Kidney (tissue), 22 donors: ENCODE results near the gene CCZ1. TPM values are rescaled to one million over a fixed set of nuclear protein-coding genes. Genes with fewer than 3 reads are reported as not detected.
"Not testable (repeated sequence)": the region's sequence is repeated elsewhere in the genome, so short reads cannot be mapped to it uniquely, and the experiment has no call there.

Experiments
- DNase-seq, 5 donors: peaks; one replicate each; pipeline ENCODE4 v3.0.0-alpha.2; 2013 to 2020
- FAIRE-seq: peaks from 2 replicates; lab custom pipeline; 2012; peaks lifted over from hg19 to GRCh38; lab: Jason Lieb, UNC
- H3K27ac ChIP-seq, 2 donors: one replicate each; pipeline ENCODE4 v1.7.0; 2013; ENCODE audit warnings: low read depth in 2 of 2, low read length in 2 of 2, inconsistent platforms in 1 of 2
- H3K27me3 ChIP-seq: one replicate; pipeline ENCODE4 v1.7.1; 2013; ENCODE audit warnings: low read length, inconsistent platforms; ENCODE audit not compliant: control insufficient read depth, insufficient read depth
- H3K36me3 ChIP-seq, 3 donors: one replicate each; pipeline versions ENCODE4 v1.7.0 to v1.7.1; 2013; ENCODE audit warnings: low read length in 3 of 3, control low read depth in 1 of 3, inconsistent platforms in 1 of 3; ENCODE audit not compliant: insufficient read depth in 3 of 3, control insufficient read depth in 2 of 3
- H3K4me1 ChIP-seq, 3 donors: one replicate each; pipeline versions ENCODE4 v1.7.0 to v1.7.1; 2013; ENCODE audit warnings: low read length in 3 of 3, inconsistent platforms in 1 of 3, low read depth in 1 of 3; ENCODE audit not compliant: control insufficient read depth in 2 of 3, insufficient read depth in 2 of 3
- H3K4me3 ChIP-seq, 3 donors: one replicate each; pipeline versions ENCODE4 v1.7.0 to v1.8.1; 2013; ENCODE audit warnings: low read length in 3 of 3, control low read depth in 1 of 3, inconsistent platforms in 1 of 3
- H3K9ac ChIP-seq, 3 donors: one replicate each; pipeline versions ENCODE4 v1.7.0 to v1.7.1; 2013; ENCODE audit warnings: low read length in 3 of 3, control low read depth in 1 of 3, inconsistent platforms in 1 of 3
- H3K9me3 ChIP-seq, 3 donors: one replicate each; pipeline versions ENCODE4 v1.7.0 to v1.7.1; 2013; ENCODE audit warnings: low read length in 3 of 3, control low read depth in 1 of 3, inconsistent platforms in 1 of 3; ENCODE audit not compliant: control insufficient read depth in 2 of 3, insufficient read depth in 1 of 3
- CTCF ChIP-seq: IDR thresholded peaks from 3 replicates; pipeline ENCODE4 v1.5.1; 2012; ENCODE audit warnings: mild to moderate bottlenecking, moderate library complexity, borderline replicate concordance; ENCODE audit not compliant: insufficient read depth; ENCODE audit errors: extremely low read depth
- intact Hi-C: fragments of 100-400 bp; cut with DNase I; formaldehyde crosslinking; loops from one replicate; pipeline ENCODE4 v1.11.1; 2022
- long read RNA-seq, 10 donors: library from polyadenylated mRNA in 1 of 10; unstranded in 1 of 10; transcript quantifications; one replicate each; pipeline ENCODE4 v2.0.0 and lab custom pipeline, GENCODE V29; 2021 to 2026
- polyA plus RNA-seq: library from polyadenylated mRNA; stranded (reverse); fragments of 350-450 nt; fragmentation: Illumina TruSeq; extraction: RNeasy Lipid Tissue Mini Kit (QIAGEN cat#74804); gene quantifications from one replicate; pipeline ENCODE4 v1.2.3, GENCODE V29; 2014; ENCODE audit warnings: low read depth, low replicate concordance; ENCODE audit not compliant: insufficient read depth
- total RNA-seq: library from RNA; stranded (reverse); fragmentation: NEBNext Ultra II Directional; extraction: Animal tissue kit (Norgen Biotek cat#: 25700); gene quantifications from one replicate; pipeline ENCODE4 v1.2.1, GENCODE V29; 2021
- donor health status: control.
- donor health status: control.
- donor health status: control.
- donor health status: control.
- donor health status: control.
- donor health status: DM: yes; HTN: yes; CAD: no.
- donor health status: Normal renal cell carcinoma (clear cell type).

Gene CCZ1
- total RNA-seq (85.2 TPM), polyA plus RNA-seq (66.3 TPM)
- long read RNA-seq, donor 1, transcript CCZ1-201 (15 exons, 1,802 nt), result major isoform, 15 of 20 reads
- long read RNA-seq, donor 1, partial matches to known transcripts, result 0 of 20 reads
- long read RNA-seq, donor 1, other reads (novel, unspliced or antisense), result 0 of 20 reads
- long read RNA-seq, donor 2, transcript CCZ1-201 (15 exons, 1,802 nt), result major isoform, 18 of 22 reads
- long read RNA-seq, donor 2, partial matches to known transcripts, result 0 of 22 reads
- long read RNA-seq, donor 2, other reads (novel, unspliced or antisense), result 0 of 22 reads
- long read RNA-seq, donor 3, transcript CCZ1-201 (15 exons, 1,802 nt), result major isoform, 15 of 18 reads
- long read RNA-seq, donor 3, partial matches to known transcripts, result 0 of 18 reads
- long read RNA-seq, donor 3, other reads (novel, unspliced or antisense), result 0 of 18 reads
- long read RNA-seq, donor 4, transcript CCZ1-201 (15 exons, 1,802 nt), result major isoform, 13 of 14 reads
- long read RNA-seq, donor 4, partial matches to known transcripts, result 0 of 14 reads
- long read RNA-seq, donor 4, other reads (novel, unspliced or antisense), result 0 of 14 reads
- long read RNA-seq, donor 5, partial matches to known transcripts, result 0 of 2 reads
- long read RNA-seq, donor 5, other reads (novel, unspliced or antisense), result 0 of 2 reads
- long read RNA-seq, donor 6, transcript CCZ1-201 (15 exons, 1,802 nt), result major isoform, 35 of 53 reads
- long read RNA-seq, donor 6, partial matches to known transcripts, result 14 of 53 reads
- long read RNA-seq, donor 6, other reads (novel, unspliced or antisense), result 0 of 53 reads
- long read RNA-seq, donor 7, transcript CCZ1-201 (15 exons, 1,802 nt), result major isoform, 63 of 70 reads
- long read RNA-seq, donor 7, partial matches to known transcripts, result 1 of 70 reads
- long read RNA-seq, donor 7, other reads (novel, unspliced or antisense), result 5 of 70 reads
- long read RNA-seq, donor 8, transcript CCZ1-201 (15 exons, 1,802 nt), result major isoform, 15 of 17 reads
- long read RNA-seq, donor 8, partial matches to known transcripts, result 0 of 17 reads
- long read RNA-seq, donor 8, other reads (novel, unspliced or antisense), result 0 of 17 reads
- long read RNA-seq, donor 9, transcript CCZ1-201 (15 exons, 1,802 nt), result major isoform, 9 of 12 reads
- long read RNA-seq, donor 9, partial matches to known transcripts, result 0 of 12 reads
- long read RNA-seq, donor 9, other reads (novel, unspliced or antisense), result 0 of 12 reads
- long read RNA-seq, donor 10, transcript CCZ1-201 (15 exons, 1,802 nt), result major isoform, 9 of 13 reads
- long read RNA-seq, donor 10, partial matches to known transcripts, result 0 of 13 reads
- long read RNA-seq, donor 10, other reads (novel, unspliced or antisense), result 0 of 13 reads

GRCh38 chr7:5898480-5899224 is at the start of gene CCZ1:
CCZ1 (plus strand) TSS chr7:5898733; CDS start chr7:5898800, 67 bp downstream.
- H3K9ac ChIP-seq, H3K9me3 ChIP-seq, H3K27ac ChIP-seq, H3K36me3 ChIP-seq, intact Hi-C loops, FAIRE-seq, H3K4me1 ChIP-seq, H3K27me3 ChIP-seq: not testable (repeated sequence)
- H3K4me3 ChIP-seq, result peak within 1 kb of the TSS in 2 of 3 donors; percentile 4 to 24
- peak in 4 of 5 donors; percentile 58 to 91 (median 77) for DNase-seq

- intact Hi-C loops, result no loop called here
Measured at GRCh38 chr7:5850944-5851343, 47.6 kb upstream of the CCZ1 start.

DNA sequence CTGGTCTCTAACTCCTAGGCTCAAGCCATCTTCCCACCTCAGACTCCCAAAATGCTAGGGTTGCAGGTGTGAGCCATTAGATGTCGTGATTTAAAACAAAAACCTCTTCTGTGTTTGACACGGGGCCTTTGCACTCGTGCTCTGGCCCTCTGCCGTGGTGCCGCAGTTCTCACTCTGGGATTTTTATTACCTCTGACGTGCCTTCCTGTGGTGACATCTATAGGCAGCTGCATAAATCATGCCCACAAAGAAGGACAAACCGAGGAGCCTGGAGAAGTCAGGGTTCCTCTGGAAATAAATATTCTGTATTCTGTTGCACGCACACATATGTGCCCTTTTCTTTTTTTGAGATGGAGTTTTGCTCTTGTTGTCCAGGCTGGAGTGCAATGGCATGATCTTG is 43.8 kb upstream of the CCZ1 start:
- H3K9ac ChIP-seq, result no peak overlapping the region
- intact Hi-C loops, result no loop called here
- DNase-seq, result peak in 1 of 5 donors; percentile 1
- TF ChIP-seq CTCF, result no peak
- H3K27me3 ChIP-seq, result no peaks in the 10 kb centered on the region
- H3K4me1 ChIP-seq, result no peaks in the 10 kb centered on the region
- H3K4me3 ChIP-seq, result no peak overlapping the region
- no peak for FAIRE-seq
- no peak overlapping the region for H3K27ac ChIP-seq
- H3K9me3 ChIP-seq, result no peaks in the 10 kb centered on the region
- no peaks in the 10 kb centered on the region for H3K36me3 ChIP-seq

More at GRCh38 chr7:5850944-5851343, 47.6 kb upstream of the CCZ1 start:
- Histone ChIP-seq H3K4me3 (no peak overlapping the region), H3K27me3 (no peaks in the 10 kb centered on the region), H3K4me1 (no peaks in the 10 kb centered on the region), H3K36me3 (no peaks in the 10 kb centered on the region), H3K9ac (no peak overlapping the region), H3K9me3 (no peaks in the 10 kb centered on the region), H3K27ac (no peak overlapping the region)
- no peak for FAIRE-seq
- TF ChIP-seq CTCF, result no peak
- DNase-seq, result no peak

GRCh38 chr7:5857041-5857575 is 41.4 kb upstream of the CCZ1 start:
- FAIRE-seq, H3K4me1 ChIP-seq, intact Hi-C loops: not testable (repeated sequence)

DNA sequence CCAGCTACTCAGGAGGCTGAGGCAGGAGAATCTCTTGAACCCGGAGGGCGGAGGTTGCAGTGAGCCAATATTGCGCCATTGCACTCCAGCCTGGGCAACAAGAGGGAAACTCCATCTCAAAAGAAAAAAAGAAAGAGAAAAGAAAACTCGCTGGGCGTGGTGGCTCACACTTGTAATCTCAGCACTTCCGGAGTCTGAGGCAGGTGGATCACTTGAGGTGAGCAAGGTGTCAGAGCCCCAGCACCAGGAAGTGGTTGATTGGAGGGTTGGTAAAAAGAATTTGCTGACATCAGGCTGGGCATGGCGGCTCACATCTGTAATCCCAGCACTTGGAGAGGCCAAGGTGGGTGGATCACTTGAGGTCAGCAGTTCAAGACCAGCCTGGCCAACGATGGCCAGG is 40.0 kb upstream of the CCZ1 start:
- intact Hi-C loops, H3K9me3 ChIP-seq, H3K36me3 ChIP-seq, H3K9ac ChIP-seq, H3K27me3 ChIP-seq, FAIRE-seq, H3K4me1 ChIP-seq, H3K4me3 ChIP-seq, H3K27ac ChIP-seq: not testable (repeated sequence)
- DNase-seq, result peak in 1 of 5 donors; percentile 23

More at GRCh38 chr7:5857041-5857575, 41.4 kb upstream of the CCZ1 start:
- not testable (repeated sequence) for H3K9ac ChIP-seq, H3K27me3 ChIP-seq, H3K4me3 ChIP-seq, H3K36me3 ChIP-seq, H3K9me3 ChIP-seq, H3K27ac ChIP-seq
- DNase-seq, result peak in 1 of 5 donors; percentile 26
